ENCODE measurements around the gene CRYBG2.

The CRYBG2 gene

GRCh38 chr1:26356106-26356505 is 2.2 kb upstream of the CRYBG2 start:
- TF ChIP-seq RARB (CRISPR knock-in tag; IDR thresholded peaks at IDR 0.05) (no peak), GLIS3 (CRISPR knock-in tag; IDR thresholded peaks at IDR 0.05) (no peak), ZC3H10 (CRISPR knock-in tag; IDR thresholded peaks at IDR 0.05) (no peak), SNAI2 (CRISPR knock-in tag; IDR thresholded peaks at IDR 0.05) (no peak), ZNF70 (CRISPR knock-in tag; IDR thresholded peaks at IDR 0.05) (no peak), ZNF565 (CRISPR knock-in tag; conservative IDR thresholded peaks at IDR 0.05; ENCODE audit: low read depth) (no peak), ISL1 (CRISPR knock-in tag; IDR thresholded peaks at IDR 0.05) (no peak)
- TF ChIP-seq, protein P1, sequence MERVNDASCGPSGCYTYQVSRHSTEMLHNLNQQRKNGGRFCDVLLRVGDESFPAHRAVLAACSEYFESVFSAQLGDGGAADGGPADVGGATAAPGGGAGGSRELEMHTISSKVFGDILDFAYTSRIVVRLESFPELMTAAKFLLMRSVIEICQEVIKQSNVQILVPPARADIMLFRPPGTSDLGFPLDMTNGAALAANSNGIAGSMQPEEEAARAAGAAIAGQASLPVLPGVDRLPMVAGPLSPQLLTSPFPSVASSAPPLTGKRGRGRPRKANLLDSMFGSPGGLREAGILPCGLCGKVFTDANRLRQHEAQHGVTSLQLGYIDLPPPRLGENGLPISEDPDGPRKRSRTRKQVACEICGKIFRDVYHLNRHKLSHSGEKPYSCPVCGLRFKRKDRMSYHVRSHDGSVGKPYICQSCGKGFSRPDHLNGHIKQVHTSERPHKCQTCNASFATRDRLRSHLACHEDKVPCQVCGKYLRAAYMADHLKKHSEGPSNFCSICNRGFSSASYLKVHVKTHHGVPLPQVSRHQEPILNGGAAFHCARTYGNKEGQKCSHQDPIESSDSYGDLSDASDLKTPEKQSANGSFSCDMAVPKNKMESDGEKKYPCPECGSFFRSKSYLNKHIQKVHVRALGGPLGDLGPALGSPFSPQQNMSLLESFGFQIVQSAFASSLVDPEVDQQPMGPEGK (CRISPR knock-in tag; IDR thresholded peaks at IDR 0.05; ENCODE audit: borderline replicate concordance), result no peak
- TF ChIP-seq, protein P2, sequence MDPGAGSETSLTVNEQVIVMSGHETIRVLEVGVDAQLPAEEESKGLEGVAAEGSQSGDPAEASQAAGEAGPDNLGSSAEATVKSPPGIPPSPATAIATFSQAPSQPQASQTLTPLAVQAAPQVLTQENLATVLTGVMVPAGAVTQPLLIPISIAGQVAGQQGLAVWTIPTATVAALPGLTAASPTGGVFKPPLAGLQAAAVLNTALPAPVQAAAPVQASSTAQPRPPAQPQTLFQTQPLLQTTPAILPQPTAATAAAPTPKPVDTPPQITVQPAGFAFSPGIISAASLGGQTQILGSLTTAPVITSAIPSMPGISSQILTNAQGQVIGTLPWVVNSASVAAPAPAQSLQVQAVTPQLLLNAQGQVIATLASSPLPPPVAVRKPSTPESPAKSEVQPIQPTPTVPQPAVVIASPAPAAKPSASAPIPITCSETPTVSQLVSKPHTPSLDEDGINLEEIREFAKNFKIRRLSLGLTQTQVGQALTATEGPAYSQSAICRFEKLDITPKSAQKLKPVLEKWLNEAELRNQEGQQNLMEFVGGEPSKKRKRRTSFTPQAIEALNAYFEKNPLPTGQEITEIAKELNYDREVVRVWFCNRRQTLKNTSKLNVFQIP (CRISPR knock-in tag; IDR thresholded peaks at IDR 0.05; ENCODE audit: borderline replicate concordance, low read depth), result no peak
- ATAC-seq, result no peak

DNA sequence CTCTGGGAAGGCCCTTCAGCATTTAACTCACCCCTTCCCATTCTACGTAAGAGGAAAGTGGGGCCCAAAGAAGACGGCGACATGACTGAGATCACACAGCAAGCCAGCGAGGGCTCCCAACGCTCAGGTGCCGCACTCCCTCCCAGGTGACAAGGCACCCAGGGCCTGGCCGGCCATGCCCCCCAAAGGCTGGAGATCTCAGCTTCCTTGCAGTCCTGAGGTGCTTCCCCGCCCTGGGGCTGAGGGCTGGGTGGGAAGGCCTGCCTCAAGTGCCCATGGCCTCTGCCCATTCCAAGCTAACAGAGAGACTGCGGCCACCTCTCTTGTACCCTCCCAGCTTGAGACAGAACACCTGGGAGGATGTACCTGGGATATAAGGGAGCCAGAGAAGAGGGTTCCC is 1.0 kb upstream of the CRYBG2 start:
- TF ChIP-seq ZC3H10 (CRISPR knock-in tag; IDR thresholded peaks at IDR 0.05) (no peak), TOX (CRISPR knock-in tag; IDR thresholded peaks at IDR 0.05; ENCODE audit: borderline replicate concordance) (no peak), CSDC2 (CRISPR knock-in tag; IDR thresholded peaks at IDR 0.05) (no peak), CREB5 (CRISPR knock-in tag; IDR thresholded peaks at IDR 0.05; ENCODE audit: low read depth) (no peak), PPARA (CRISPR knock-in tag; IDR thresholded peaks at IDR 0.05; ENCODE audit: borderline replicate concordance) (no peak), ISL1 (CRISPR knock-in tag; IDR thresholded peaks at IDR 0.05) (no peak), GLIS3 (CRISPR knock-in tag; IDR thresholded peaks at IDR 0.05) (no peak), CSRNP3 (CRISPR knock-in tag; IDR thresholded peaks at IDR 0.05) (no peak), RARB (CRISPR knock-in tag; IDR thresholded peaks at IDR 0.05) (no peak), OSR1 (CRISPR knock-in tag; IDR thresholded peaks at IDR 0.05) (no peak), ARNTL (CRISPR knock-in tag; IDR thresholded peaks at IDR 0.05; ENCODE audit: borderline replicate concordance, low read depth) (no peak), ZFP3 (CRISPR knock-in tag; IDR thresholded peaks at IDR 0.05) (no peak), BACH2 (CRISPR knock-in tag; IDR thresholded peaks at IDR 0.05; ENCODE audit: borderline replicate concordance) (no peak), ZNF565 (CRISPR knock-in tag; conservative IDR thresholded peaks at IDR 0.05; ENCODE audit: low read depth) (no peak), SNAI2 (CRISPR knock-in tag; IDR thresholded peaks at IDR 0.05) (no peak), ZNF70 (CRISPR knock-in tag; IDR thresholded peaks at IDR 0.05) (no peak)
- TF ChIP-seq, protein P2 (CRISPR knock-in tag; IDR thresholded peaks at IDR 0.05; ENCODE audit: borderline replicate concordance, low read depth), result no peak
- ATAC-seq, result no peak

DNA sequence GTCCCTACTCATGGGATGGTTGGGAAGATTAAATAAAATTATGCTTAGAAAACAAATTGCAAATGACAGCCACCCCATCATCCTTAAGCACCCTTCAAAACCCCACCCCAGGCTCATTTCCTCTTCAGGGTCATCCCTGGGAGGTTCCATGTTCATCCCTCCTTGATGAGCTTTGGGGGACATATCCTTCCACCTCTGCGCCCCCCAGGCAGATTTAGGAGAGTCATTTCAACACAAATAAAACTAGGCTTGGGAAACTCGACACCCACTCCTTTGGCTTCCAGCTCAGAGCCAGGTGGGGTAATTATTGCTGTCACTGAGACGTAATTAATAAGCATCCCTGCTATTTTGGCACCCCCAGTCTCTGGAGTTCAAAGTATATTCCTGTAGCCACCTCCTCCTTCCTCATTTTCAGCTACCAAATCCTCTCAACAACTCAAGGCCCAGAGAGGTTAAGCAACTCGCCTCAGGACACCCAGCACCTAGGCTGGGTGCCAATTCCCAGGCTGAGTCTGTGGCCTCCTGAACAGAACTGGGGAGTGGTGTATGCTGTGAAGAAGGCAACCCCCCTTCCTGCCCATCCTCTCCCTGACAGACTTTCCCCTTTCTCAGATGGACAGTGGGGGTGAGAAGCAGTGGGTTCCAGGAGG is 595 bp downstream of the CRYBG2 start:
- ATAC-seq, result no peak
- TF ChIP-seq SNAI2 (CRISPR knock-in tag; IDR thresholded peaks at IDR 0.05), result no peak
- no peak for TF ChIP-seq CSDC2 (CRISPR knock-in tag; IDR thresholded peaks at IDR 0.05)
- TF ChIP-seq, protein P2 (CRISPR knock-in tag; IDR thresholded peaks at IDR 0.05; ENCODE audit: borderline replicate concordance, low read depth), result no peak
- TF ChIP-seq ZNF70 (CRISPR knock-in tag; IDR thresholded peaks at IDR 0.05), result no peak
- no peak for TF ChIP-seq TCF4 (CRISPR knock-in tag; IDR thresholded peaks at IDR 0.05; ENCODE audit: borderline replicate concordance)
- TF ChIP-seq GLIS3 (CRISPR knock-in tag; IDR thresholded peaks at IDR 0.05), result no peak
- TF ChIP-seq, protein P3, sequence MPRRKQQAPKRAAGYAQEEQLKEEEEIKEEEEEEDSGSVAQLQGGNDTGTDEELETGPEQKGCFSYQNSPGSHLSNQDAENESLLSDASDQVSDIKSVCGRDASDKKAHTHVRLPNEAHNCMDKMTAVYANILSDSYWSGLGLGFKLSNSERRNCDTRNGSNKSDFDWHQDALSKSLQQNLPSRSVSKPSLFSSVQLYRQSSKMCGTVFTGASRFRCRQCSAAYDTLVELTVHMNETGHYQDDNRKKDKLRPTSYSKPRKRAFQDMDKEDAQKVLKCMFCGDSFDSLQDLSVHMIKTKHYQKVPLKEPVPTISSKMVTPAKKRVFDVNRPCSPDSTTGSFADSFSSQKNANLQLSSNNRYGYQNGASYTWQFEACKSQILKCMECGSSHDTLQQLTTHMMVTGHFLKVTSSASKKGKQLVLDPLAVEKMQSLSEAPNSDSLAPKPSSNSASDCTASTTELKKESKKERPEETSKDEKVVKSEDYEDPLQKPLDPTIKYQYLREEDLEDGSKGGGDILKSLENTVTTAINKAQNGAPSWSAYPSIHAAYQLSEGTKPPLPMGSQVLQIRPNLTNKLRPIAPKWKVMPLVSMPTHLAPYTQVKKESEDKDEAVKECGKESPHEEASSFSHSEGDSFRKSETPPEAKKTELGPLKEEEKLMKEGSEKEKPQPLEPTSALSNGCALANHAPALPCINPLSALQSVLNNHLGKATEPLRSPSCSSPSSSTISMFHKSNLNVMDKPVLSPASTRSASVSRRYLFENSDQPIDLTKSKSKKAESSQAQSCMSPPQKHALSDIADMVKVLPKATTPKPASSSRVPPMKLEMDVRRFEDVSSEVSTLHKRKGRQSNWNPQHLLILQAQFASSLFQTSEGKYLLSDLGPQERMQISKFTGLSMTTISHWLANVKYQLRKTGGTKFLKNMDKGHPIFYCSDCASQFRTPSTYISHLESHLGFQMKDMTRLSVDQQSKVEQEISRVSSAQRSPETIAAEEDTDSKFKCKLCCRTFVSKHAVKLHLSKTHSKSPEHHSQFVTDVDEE (CRISPR knock-in tag; IDR thresholded peaks at IDR 0.05), result no peak
- TF ChIP-seq CSRNP3 (CRISPR knock-in tag; IDR thresholded peaks at IDR 0.05), result no peak
- TF ChIP-seq ZFP30 (CRISPR knock-in tag; IDR thresholded peaks at IDR 0.05), result no peak
- no peak for TF ChIP-seq ISL1 (CRISPR knock-in tag; IDR thresholded peaks at IDR 0.05)
- TF ChIP-seq ARNTL (CRISPR knock-in tag; IDR thresholded peaks at IDR 0.05; ENCODE audit: borderline replicate concordance, low read depth), result no peak
- TF ChIP-seq ZC3H10 (CRISPR knock-in tag; IDR thresholded peaks at IDR 0.05), result no peak
- no peak for TF ChIP-seq RARB (CRISPR knock-in tag; IDR thresholded peaks at IDR 0.05)

Data from SK-N-SH treated with all-trans-retinoic acid at 6 μM for 48 hours (cell line).